Astrocyte (in vitro differentiated cells and primary cell): ENCODE data around the gene ROMO1. TPM values are rescaled to one million over a fixed set of nuclear protein-coding genes. Genes with fewer than 3 reads are reported as not detected.

Experiments used
- DNase-seq: peaks from one replicate; pipeline ENCODE4 v3.0.0-alpha.2; 2010; ENCODE audit warnings: low read depth
- FAIRE-seq: peaks from 2 replicates; lab custom pipeline; 2011; peaks lifted over from hg19 to GRCh38; lab: Jason Lieb, UNC
- H2AFZ ChIP-seq: 2 replicates; pipeline ENCODE4 v1.6.0; 2012; ENCODE audit warnings: low read depth, low read length, inconsistent platforms
- H3K27ac ChIP-seq: 2 replicates; pipeline ENCODE4 v1.5.1; 2011; ENCODE audit warnings: low read depth, low read length, inconsistent platforms
- H3K27me3 ChIP-seq: 2 replicates; pipeline ENCODE4 v1.6.0; 2011; ENCODE audit warnings: low read length, inconsistent platforms; ENCODE audit not compliant: insufficient read depth
- H3K36me3 ChIP-seq: 2 replicates; pipeline ENCODE4 v1.5.1; 2011; ENCODE audit warnings: low read length, inconsistent platforms; ENCODE audit not compliant: insufficient read depth
- H3K4me1 ChIP-seq: 2 replicates; pipeline ENCODE4 v1.5.1; 2011; ENCODE audit warnings: low read length, inconsistent platforms; ENCODE audit not compliant: insufficient read depth
- H3K4me2 ChIP-seq: 2 replicates; pipeline ENCODE4 v1.6.0; 2012; ENCODE audit warnings: low read length, inconsistent platforms
- H3K4me3 ChIP-seq: 2 replicates; pipeline ENCODE4 v1.5.1; 2011; ENCODE audit warnings: low read depth, mild to moderate bottlenecking, low read length, inconsistent platforms; ENCODE audit not compliant: insufficient read depth
- H3K79me2 ChIP-seq: 2 replicates; pipeline ENCODE4 v1.6.0; 2012; ENCODE audit warnings: mild to moderate bottlenecking, low read length, inconsistent platforms; ENCODE audit not compliant: insufficient read depth
- H3K9ac ChIP-seq: 2 replicates; pipeline ENCODE4 v1.6.0; 2012; ENCODE audit warnings: mild to moderate bottlenecking, low read length, inconsistent platforms
- H3K9me3 ChIP-seq: 2 replicates; pipeline ENCODE4 v1.5.1; 2012; ENCODE audit warnings: low read depth, mild to moderate bottlenecking, low read length, inconsistent platforms; ENCODE audit not compliant: insufficient read depth
- H4K20me1 ChIP-seq: 2 replicates; pipeline ENCODE4 v1.6.0; 2012; ENCODE audit warnings: low read length, inconsistent platforms; ENCODE audit not compliant: insufficient read depth
- H3K27ac Mint-ChIP-seq: one replicate; pipeline ENCODE4 v1.8.0; 2021; ENCODE audit warnings: mild to moderate bottlenecking, mixed read lengths; ENCODE audit not compliant: unreplicated experiment
- H3K27me3 Mint-ChIP-seq: one replicate; pipeline ENCODE4 v1.8.0; 2021; ENCODE audit warnings: low read depth, mixed read lengths; ENCODE audit not compliant: unreplicated experiment
- H3K36me3 Mint-ChIP-seq: one replicate; pipeline ENCODE4 v1.8.0; 2021; ENCODE audit warnings: low read depth, mixed read lengths; ENCODE audit not compliant: unreplicated experiment
- H3K4me1 Mint-ChIP-seq: one replicate; pipeline ENCODE4 v1.8.0; 2021; ENCODE audit warnings: low read depth, mixed read lengths; ENCODE audit not compliant: unreplicated experiment
- H3K4me3 Mint-ChIP-seq: one replicate; pipeline ENCODE4 v1.8.0; 2021; ENCODE audit warnings: mild to moderate bottlenecking, moderate library complexity, mixed read lengths; ENCODE audit not compliant: unreplicated experiment
- H3K9me3 Mint-ChIP-seq: one replicate; pipeline ENCODE4 v1.8.0; 2021; ENCODE audit warnings: mild to moderate bottlenecking, mixed read lengths; ENCODE audit not compliant: unreplicated experiment
- CTCF ChIP-seq: IDR thresholded peaks from 2 replicates; pipeline ENCODE4 v1.5.1; 2011; ENCODE audit warnings: low read depth, mild to moderate bottlenecking, inconsistent platforms, low read length, moderate library complexity; ENCODE audit not compliant: insufficient read depth
- EZH2 ChIP-seq: IDR thresholded peaks from 2 replicates; pipeline ENCODE4 v1.6.1; 2012; ENCODE audit warnings: mild to moderate bottlenecking, low read length, inconsistent platforms; ENCODE audit not compliant: insufficient read depth
- total RNA-seq: library from RNA; stranded (reverse); gene quantifications from 2 replicates; pipeline ENCODE4 v1.2.1, GENCODE V29; 2021

Gene ROMO1
- total RNA-seq, 1 donor from 2014 or later: 201 TPM

- H3K27me3 ChIP-seq: no peaks in the 10 kb centered on the region
- H3K9me3 ChIP-seq: no peaks in the 10 kb centered on the region
- H3K4me3 Mint-ChIP-seq: peak within 1 kb of the TSS; percentile 99
- peaks cover 15% of the 10 kb centered on the region for H3K4me1 Mint-ChIP-seq
- peak; percentile 98 for DNase-seq
- H3K4me1 ChIP-seq: peaks cover 21% of the 10 kb centered on the region
- H3K27ac ChIP-seq: peak within 1 kb of the TSS; percentile 100
- no peak within 1 kb of the TSS for H2AFZ ChIP-seq
- peaks cover 27% of the 10 kb centered on the region for H3K36me3 ChIP-seq
- peak; percentile 34 for FAIRE-seq
- TF ChIP-seq CTCF: peak; percentile 8
- no peak for TF ChIP-seq EZH2
- H3K9me3 Mint-ChIP-seq: no peaks in the 10 kb centered on the region
- H4K20me1 ChIP-seq: peaks cover 45% of the 10 kb centered on the region
- peaks cover 60% of the 10 kb centered on the region for H3K79me2 ChIP-seq
- no peaks in the 10 kb centered on the region for H3K27me3 Mint-ChIP-seq
- H3K36me3 Mint-ChIP-seq: peaks cover 15% of the 10 kb centered on the region
- H3K9ac ChIP-seq: peak within 1 kb of the TSS; percentile 100
- peak within 1 kb of the TSS; percentile 98 for H3K4me2 ChIP-seq
- H3K27ac Mint-ChIP-seq: peak within 1 kb of the TSS; percentile 99
- H3K4me3 ChIP-seq: peak within 1 kb of the TSS; percentile 100
These were observed 42.9 kb downstream of the ROMO1 start, which contains the start of gene RBM39 for GRCh38 chr20:35741892-35742740. Gene RBM39, minus strand, starts transcription at chr20:35742260. Its CDS starts 1,386 bp downstream, at chr20:35740874.

GRCh38 chr20:35742741-35743523 is 43.7 kb downstream of the ROMO1 start:
- H3K36me3 Mint-ChIP-seq: peaks cover 15% of the 10 kb centered on the region
- peak overlapping the region; percentile 99 for H3K27ac Mint-ChIP-seq
- no peaks in the 10 kb centered on the region for H3K9me3 Mint-ChIP-seq
- peak overlapping the region; percentile 99 for H3K4me3 Mint-ChIP-seq
- Histone ChIP-seq H3K27me3 (no peaks in the 10 kb centered on the region), H3K4me2 (peak overlapping the region; percentile 92), H3K4me3 (peak overlapping the region; percentile 78), H3K27ac (peak overlapping the region; percentile 99), H4K20me1 (peaks cover 37% of the 10 kb centered on the region), H3K9me3 (no peaks in the 10 kb centered on the region), H3K4me1 (peaks cover 21% of the 10 kb centered on the region), H3K36me3 (peaks cover 27% of the 10 kb centered on the region), H3K79me2 (peaks cover 52% of the 10 kb centered on the region), H2AFZ (no peak overlapping the region), H3K9ac (peak overlapping the region; percentile 100)
- DNase-seq (no peak), FAIRE-seq (no peak)
- no peaks in the 10 kb centered on the region for H3K27me3 Mint-ChIP-seq
- TF ChIP-seq EZH2 (no peak), CTCF (no peak)
- H3K4me1 Mint-ChIP-seq: peaks cover 15% of the 10 kb centered on the region
